ENCODE results near the gene ACER1.

The ACER1 gene

GRCh38 chr19:6267552-6268381 lies 65.6 kb downstream of the ACER1 start:
- no peak for DNase-seq (ENCODE audit: low spot score)

GRCh38 chr19:6264803-6265202 lies 68.6 kb downstream of the ACER1 start:
- no peak for DNase-seq (ENCODE audit: low spot score)

- DNase-seq (ENCODE audit: low spot score), result no peak
Observed at GRCh38 chr19:6263735-6264444, 69.5 kb downstream of the ACER1 start.

GRCh38 chr19:6263306-6263705 lies 70.1 kb downstream of the ACER1 start:
- no peak for DNase-seq (ENCODE audit: low spot score)

- no peak for DNase-seq (ENCODE audit: low spot score)
Observed at GRCh38 chr19:6262519-6262918, 70.9 kb downstream of the ACER1 start.

GRCh38 chr19:6261883-6262282 lies 71.5 kb downstream of the ACER1 start:
- no peak for DNase-seq (ENCODE audit: low spot score)

- no peak for DNase-seq (ENCODE audit: low spot score)
Observed at GRCh38 chr19:6260912-6261650, 72.3 kb downstream of the ACER1 start.

- no peak for DNase-seq (ENCODE audit: low spot score)
Observed at GRCh38 chr19:6260376-6260775, 73.0 kb downstream of the ACER1 start.

- no peak for DNase-seq (ENCODE audit: low spot score)
Observed at GRCh38 chr19:6259312-6259861, 74.0 kb downstream of the ACER1 start.

- DNase-seq (ENCODE audit: low spot score), result no peak
Observed at GRCh38 chr19:6258812-6259311, 74.5 kb downstream of the ACER1 start.
